CD4-positive, alpha-beta memory T cell (primary cell): ENCODE measurements around the gene DTD1. TPM values are rescaled to one million over a fixed set of nuclear protein-coding genes. Genes with fewer than 3 reads are reported as not detected.
A peak's percentile ranks its signal among the peaks of the same experiment; 100 is the strongest.

ENCODE experiments used
- CTCF ChIA-PET: fragments of 350-600 bp; sonication (Branson Sonifier 250); formaldehyde crosslinking; loops from one replicate; lab custom pipeline; 2021; ENCODE audit warnings: inconsistent platforms; ENCODE audit not compliant: partially characterized antibody; lab: Charles Lee
- POLR2A ChIA-PET: fragments of 350-600 bp; sonication (Branson Sonifier 250); formaldehyde crosslinking; loops from one replicate; lab custom pipeline; 2021; ENCODE audit not compliant: partially characterized antibody; lab: Charles Lee
- DNase-seq, 5 donors: peaks; one replicate each; pipeline versions ENCODE4 v3.0.0 to v3.0.0-alpha.2; 2020 to 2022; ENCODE audit warnings: mixed read lengths in 1 of 5
- H3K27ac ChIP-seq: one replicate; pipeline ENCODE4 v1.7.0; 2013; ENCODE audit warnings: low read depth, low read length
- H3K27me3 ChIP-seq: 2 replicates; pipeline ENCODE4 v1.7.0; 2013; ENCODE audit warnings: mild to moderate bottlenecking, low read length, moderate library complexity; ENCODE audit not compliant: insufficient read depth
- H3K36me3 ChIP-seq: 2 replicates; pipeline ENCODE4 v1.7.0; 2013; ENCODE audit warnings: mild to moderate bottlenecking, low read length, moderate library complexity; ENCODE audit not compliant: insufficient read depth
- H3K4me1 ChIP-seq: 2 replicates; pipeline ENCODE4 v1.7.0; 2013; ENCODE audit warnings: mild to moderate bottlenecking, low read length, moderate library complexity; ENCODE audit not compliant: insufficient read depth
- H3K4me3 ChIP-seq, 2 donors: one replicate each; pipeline ENCODE4 v1.7.0; 2013; ENCODE audit warnings: low read length in 2 of 2, mild to moderate bottlenecking in 1 of 2
- H3K9me3 ChIP-seq, 2 donors: one replicate each; pipeline ENCODE4 v1.7.0; 2013; ENCODE audit warnings: low read length in 2 of 2, control low read depth in 1 of 2; ENCODE audit not compliant: control insufficient read depth in 1 of 2
- H3K27ac Mint-ChIP-seq, 7 donors: one replicate each; pipeline ENCODE4 v1.8.0; 2020 to 2021; ENCODE audit warnings: mixed read lengths in 7 of 7, mild to moderate bottlenecking in 6 of 7, inconsistent platforms in 3 of 7, moderate library complexity in 3 of 7
- H3K27me3 Mint-ChIP-seq, 2 donors: one replicate each; pipeline ENCODE4 v1.8.0; 2020 to 2021; ENCODE audit warnings: mixed read lengths in 2 of 2
- H3K36me3 Mint-ChIP-seq, 2 donors: one replicate each; pipeline ENCODE4 v1.8.0; 2020 to 2021; ENCODE audit warnings: mixed read lengths in 2 of 2, inconsistent platforms in 1 of 2, mild to moderate bottlenecking in 1 of 2
- H3K4me1 Mint-ChIP-seq, 4 donors: one replicate each; pipeline ENCODE4 v1.8.0; 2020 to 2021; ENCODE audit warnings: mixed read lengths in 4 of 4, mild to moderate bottlenecking in 1 of 4
- H3K4me3 Mint-ChIP-seq, 8 donors: one replicate each; pipeline ENCODE4 v1.8.0; 2020 to 2021; ENCODE audit warnings: mixed read lengths in 8 of 8, mild to moderate bottlenecking in 7 of 8, moderate library complexity in 6 of 8, inconsistent platforms in 3 of 8
- H3K9me3 Mint-ChIP-seq, 8 donors: one replicate each; pipeline ENCODE4 v1.8.0; 2020 to 2021; ENCODE audit warnings: mixed read lengths in 8 of 8, mild to moderate bottlenecking in 5 of 8, inconsistent platforms in 3 of 8, moderate library complexity in 1 of 8
- intact Hi-C: fragments of 100-400 bp; cut with micrococcal nuclease; formaldehyde crosslinking; loops from one replicate; pipeline ENCODE4 v1.15.1; 2023
- polyA plus RNA-seq, 2 donors: library from polyadenylated mRNA; unstranded; fragments of 300-500 nt; fragmentation: Illumina TruSeq; gene quantifications; one replicate each; pipeline ENCODE4 v1.2.3, GENCODE V29; 2021
- total RNA-seq, 2 experiments: library from RNA; stranded (reverse); gene quantifications; one replicate each; pipeline ENCODE4 v1.2.3, GENCODE V29; 2021

DTD1 gene, protein sequence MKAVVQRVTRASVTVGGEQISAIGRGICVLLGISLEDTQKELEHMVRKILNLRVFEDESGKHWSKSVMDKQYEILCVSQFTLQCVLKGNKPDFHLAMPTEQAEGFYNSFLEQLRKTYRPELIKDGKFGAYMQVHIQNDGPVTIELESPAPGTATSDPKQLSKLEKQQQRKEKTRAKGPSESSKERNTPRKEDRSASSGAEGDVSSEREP
- total RNA-seq (10 to 100 TPM; 15.9 to 18.1 TPM), polyA plus RNA-seq (10 to 100 TPM; 57.8 to 61.8 TPM)

DNA sequence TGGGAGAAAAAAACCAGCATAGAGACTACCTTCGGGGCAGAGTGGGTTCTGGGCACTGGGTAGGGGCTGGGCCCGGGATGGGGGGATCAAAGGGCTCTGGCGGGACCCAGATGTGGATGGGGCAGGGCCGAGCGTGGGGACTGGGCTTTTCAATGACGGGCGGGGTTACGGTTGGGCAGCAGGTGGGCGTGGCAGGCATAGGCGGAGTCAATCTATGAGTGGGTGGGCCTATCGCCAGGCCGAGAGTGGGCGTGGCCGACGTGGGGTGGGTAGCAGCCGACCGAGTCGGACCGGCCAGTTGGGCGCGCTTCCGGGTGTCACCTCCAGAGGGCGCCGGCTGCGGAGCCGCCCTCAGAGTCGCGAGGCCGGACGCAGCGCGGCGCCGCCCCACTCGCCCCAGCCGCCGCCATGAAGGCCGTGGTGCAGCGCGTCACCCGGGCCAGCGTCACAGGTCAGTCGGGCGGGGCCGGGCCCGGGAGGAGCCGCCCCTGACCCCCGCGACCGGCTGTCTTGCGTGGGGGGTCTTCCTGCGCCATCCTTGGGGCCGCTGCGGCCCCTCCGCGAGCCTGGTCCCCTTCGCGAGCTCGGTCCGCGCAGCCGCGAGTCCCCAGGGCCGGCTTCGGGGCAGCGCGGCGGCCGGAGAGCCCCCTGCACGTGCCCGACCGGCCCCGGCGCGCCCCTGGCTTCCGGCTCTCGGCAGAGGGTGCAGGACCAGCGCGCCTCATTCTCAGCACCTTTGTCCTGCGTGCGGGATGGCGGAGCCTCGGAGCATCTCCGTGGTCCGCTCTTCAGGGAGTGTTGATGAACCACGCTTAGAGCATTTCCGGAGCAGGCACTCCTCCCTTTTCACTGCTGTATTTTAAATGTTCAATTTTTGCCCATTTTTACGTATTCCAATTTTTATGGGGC is at the start of gene DTD1:
Gene DTD1 (plus strand): TSS at position 390 of the 909 bp plus-strand sequence. CDS start 19 bp downstream, at position 409.
- Histone ChIP-seq H3K4me1 (peaks cover 27% of the 10 kb centered on the region), H3K9me3 (no peaks in the 10 kb centered on the region), H3K36me3 (no peaks in the 10 kb centered on the region), H3K27me3 (no peaks in the 10 kb centered on the region), H3K27ac (peak within 1 kb of the TSS; percentile 71), H3K4me3 (peak within 1 kb of the TSS; percentile 47 to 80)
- Mint-ChIP-seq H3K36me3 (no peaks in the 10 kb centered on the region), H3K27ac (peak within 1 kb of the TSS; percentile 88 to 97 (median 95)), H3K4me3 (peak within 1 kb of the TSS; percentile 87 to 95 (median 91)), H3K27me3 (peaks cover 4 to 5% of the 10 kb centered on the region in 2 donors), H3K9me3 (peaks cover 0 to 2% (median 0%) of the 10 kb centered on the region in 8 donors), H3K4me1 (peaks cover 18 to 27% (median 23%) of the 10 kb centered on the region in 4 donors)
- intact Hi-C loops, result loop anchor here (1.0 to 5.0 kb wide), 7 partner anchors 21 to 1429 kb away; partner anchors contain the start of genes DZANK1, NAA20, POLR3F and RBBP9
- ChIA-PET CTCF (no interaction called here), POLR2A (interaction anchor here (0.6 to 2.2 kb wide), 10 partner anchors 11 to 300 kb away, joined by 3 to 21 read pairs (median 4); partner anchors contain the start of genes DZANK1, POLR3F, SEC23B and SMIM26)
- peak; percentile 66 to 77 (median 69) for DNase-seq

DNA sequence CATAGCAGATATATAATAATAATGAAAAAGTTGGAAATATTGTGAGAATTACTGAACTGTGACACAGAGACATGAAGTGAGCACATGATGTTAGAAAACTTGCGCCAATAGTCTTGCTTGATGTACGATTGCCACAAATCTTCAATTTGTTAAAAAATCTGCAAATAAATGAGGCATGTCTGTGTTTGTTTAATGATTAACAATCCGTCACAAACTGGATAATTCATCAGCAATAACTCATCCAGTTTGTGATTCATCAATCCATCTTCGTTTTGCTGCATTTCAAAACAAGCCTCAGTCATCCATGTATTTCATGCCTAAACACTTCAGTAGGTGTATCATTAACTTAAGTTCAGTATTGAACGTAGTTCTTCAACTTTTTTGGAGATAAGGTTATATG is 46.1 kb upstream of the DTD1 start:
- Mint-ChIP-seq H3K36me3 (peaks cover 51 to 72% of the 10 kb centered on the region in 2 donors), H3K9me3 (no peaks in the 10 kb centered on the region), H3K27me3 (no peaks in the 10 kb centered on the region), H3K27ac (peak overlapping the region in 1 of 7 donors; percentile 60), H3K4me3 (no peak overlapping the region), H3K4me1 (peaks cover 0 to 2% (median 0%) of the 10 kb centered on the region in 4 donors)
- no peak overlapping the region for H3K27ac ChIP-seq
- DNase-seq, result no peak
- no peaks in the 10 kb centered on the region for H3K27me3 ChIP-seq
- ChIA-PET POLR2A (no interaction called here), CTCF (no interaction called here)
- intact Hi-C loops, result no loop called here
- no peak overlapping the region for H3K4me3 ChIP-seq
- no peaks in the 10 kb centered on the region for H3K4me1 ChIP-seq
- H3K36me3 ChIP-seq, result peaks cover 40% of the 10 kb centered on the region
- no peaks in the 10 kb centered on the region for H3K9me3 ChIP-seq

DNA sequence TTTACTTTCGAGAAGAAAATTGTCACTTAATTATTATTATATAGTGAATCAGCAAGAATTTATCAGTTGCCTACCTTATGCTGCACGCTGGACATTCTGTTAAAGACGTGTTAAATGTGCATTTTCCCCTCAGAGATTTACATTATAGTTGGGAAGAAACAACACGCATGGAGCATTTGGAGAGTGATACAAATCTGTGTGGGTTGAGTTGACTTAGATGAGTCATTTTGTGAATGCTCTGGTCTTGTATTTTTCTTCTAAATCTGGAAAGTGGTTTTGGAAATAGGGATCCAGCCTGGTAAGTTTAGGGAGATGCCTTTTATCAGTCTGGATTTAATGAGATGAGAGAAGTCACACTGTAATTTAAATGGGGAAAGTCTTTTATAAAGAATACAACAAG is 44.6 kb upstream of the DTD1 start:
- peaks cover 49% of the 10 kb centered on the region for H3K36me3 ChIP-seq
- H3K27ac Mint-ChIP-seq, result peak overlapping the region in 1 of 7 donors; percentile 41
- CTCF ChIA-PET, result no interaction called here

DNA sequence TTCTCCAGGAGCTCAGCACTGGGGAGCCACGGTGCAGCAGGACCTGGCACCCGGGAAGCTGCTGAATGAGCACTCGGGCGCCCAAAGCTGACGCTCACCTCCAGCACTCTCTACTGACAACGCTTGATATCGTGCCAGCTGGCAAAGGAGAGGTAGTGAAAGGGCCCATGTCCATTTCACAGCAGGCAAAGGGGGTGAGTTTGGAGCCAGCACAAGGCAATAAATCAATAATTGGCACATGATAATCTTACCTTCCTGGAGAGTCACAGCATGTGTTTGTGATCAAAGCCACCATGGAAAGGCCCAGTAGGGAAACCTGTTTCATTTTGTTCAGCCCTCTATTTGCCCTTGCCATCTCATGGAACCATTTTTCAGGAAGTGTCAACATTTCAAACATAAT is 43.9 kb upstream of the DTD1 start:
- Mint-ChIP-seq H3K4me1 (peaks cover 0 to 2% (median 0%) of the 10 kb centered on the region in 4 donors), H3K27me3 (no peaks in the 10 kb centered on the region), H3K27ac (peak overlapping the region in 1 of 7 donors; percentile 7), H3K36me3 (peaks cover 52 to 74% of the 10 kb centered on the region in 2 donors), H3K4me3 (no peak overlapping the region), H3K9me3 (no peaks in the 10 kb centered on the region)
- ChIA-PET POLR2A (no interaction called here), CTCF (no interaction called here)
- Histone ChIP-seq H3K4me3 (no peak overlapping the region), H3K4me1 (no peaks in the 10 kb centered on the region), H3K9me3 (no peaks in the 10 kb centered on the region), H3K27ac (no peak overlapping the region), H3K27me3 (no peaks in the 10 kb centered on the region), H3K36me3 (peaks cover 49% of the 10 kb centered on the region)
- DNase-seq, result no peak
- intact Hi-C loops, result no loop called here

More for the DNA sequence above, 44.6 kb upstream of the DTD1 start:
- DNase-seq, result no peak
- POLR2A ChIA-PET, result no interaction called here
- H3K9me3 ChIP-seq, result no peaks in the 10 kb centered on the region
- no peaks in the 10 kb centered on the region for H3K9me3 Mint-ChIP-seq
- no peak overlapping the region for H3K4me3 ChIP-seq
- H3K27me3 ChIP-seq, result no peaks in the 10 kb centered on the region
- peaks cover 0 to 2% (median 0%) of the 10 kb centered on the region in 4 donors for H3K4me1 Mint-ChIP-seq
- intact Hi-C loops, result no loop called here
- H3K27ac ChIP-seq, result no peak overlapping the region
- H3K4me3 Mint-ChIP-seq, result no peak overlapping the region
- H3K4me1 ChIP-seq, result no peaks in the 10 kb centered on the region
- peaks cover 48 to 69% of the 10 kb centered on the region in 2 donors for H3K36me3 Mint-ChIP-seq
- H3K27me3 Mint-ChIP-seq, result no peaks in the 10 kb centered on the region

DNA sequence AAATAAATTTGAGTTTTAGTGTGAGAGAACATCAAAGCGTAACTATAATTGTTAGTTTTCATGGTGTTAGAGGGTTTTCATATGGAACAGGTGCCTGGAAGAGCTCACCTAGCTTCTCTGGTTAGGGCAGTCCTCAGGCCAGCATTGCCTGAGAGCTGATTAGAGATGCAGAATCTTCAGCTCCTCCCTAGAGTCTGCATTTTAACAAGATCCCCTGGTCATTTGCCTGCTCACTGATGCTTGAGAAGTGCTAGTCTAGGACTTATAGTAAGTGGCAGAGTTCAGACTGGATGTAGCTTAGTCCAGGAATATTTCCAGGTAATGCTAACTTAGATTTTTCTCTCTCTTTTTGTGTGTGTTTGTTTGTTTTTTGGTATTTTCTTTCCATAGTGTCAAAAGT is 42.3 kb upstream of the DTD1 start:
- Histone ChIP-seq H3K27me3 (no peaks in the 10 kb centered on the region), H3K9me3 (no peaks in the 10 kb centered on the region), H3K36me3 (peaks cover 49% of the 10 kb centered on the region), H3K27ac (no peak overlapping the region), H3K4me3 (no peak overlapping the region), H3K4me1 (no peaks in the 10 kb centered on the region)
- DNase-seq, result no peak
- POLR2A ChIA-PET, result no interaction called here
- intact Hi-C loops, result no loop called here
- Mint-ChIP-seq H3K4me3 (no peak overlapping the region), H3K27ac (peak overlapping the region in 3 of 7 donors; percentile 14 to 77 (median 77)), H3K27me3 (no peaks in the 10 kb centered on the region), H3K9me3 (no peaks in the 10 kb centered on the region), H3K36me3 (peaks cover 46 to 74% of the 10 kb centered on the region in 2 donors), H3K4me1 (no peaks in the 10 kb centered on the region)
- CTCF ChIA-PET, result no interaction called here

DNA sequence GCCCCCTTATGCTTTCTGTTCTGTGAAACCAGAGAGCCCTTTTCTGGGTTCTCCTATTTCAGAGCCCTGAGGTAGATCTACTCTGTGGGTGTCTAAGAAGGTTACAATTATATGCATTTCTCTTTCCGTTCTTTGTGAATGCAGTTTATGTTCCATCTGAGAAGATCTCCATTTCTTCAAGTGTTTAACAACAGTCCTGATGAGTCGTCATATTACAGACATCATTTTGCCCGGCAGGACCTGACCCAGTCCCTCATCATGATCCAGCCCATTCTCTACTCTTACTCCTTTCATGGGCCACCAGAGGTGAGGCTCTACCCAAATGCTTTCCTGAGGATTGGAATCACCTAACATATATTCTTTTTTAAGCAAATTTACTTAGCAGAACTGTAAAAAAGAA is 39.4 kb upstream of the DTD1 start:
- Histone ChIP-seq H3K9me3 (no peaks in the 10 kb centered on the region), H3K27ac (no peak overlapping the region), H3K4me1 (no peaks in the 10 kb centered on the region), H3K27me3 (no peaks in the 10 kb centered on the region), H3K4me3 (no peak overlapping the region), H3K36me3 (peaks cover 46% of the 10 kb centered on the region)
- Mint-ChIP-seq H3K9me3 (no peaks in the 10 kb centered on the region), H3K27me3 (no peaks in the 10 kb centered on the region), H3K36me3 (peaks cover 36 to 67% of the 10 kb centered on the region in 2 donors), H3K27ac (peak overlapping the region in 2 of 7 donors; percentile 10 to 70), H3K4me1 (no peaks in the 10 kb centered on the region), H3K4me3 (no peak overlapping the region)
- DNase-seq, result no peak
- intact Hi-C loops, result no loop called here
- POLR2A ChIA-PET, result interaction anchor here (0.6 kb wide), 1 partner anchor 36 kb away, joined by 3 read pairs; no protein-coding TSS in a partner anchor
- CTCF ChIA-PET, result interaction anchor here (1.0 kb wide), 1 partner anchor 900 kb away, joined by 3 read pairs; no protein-coding TSS in a partner anchor

DNA sequence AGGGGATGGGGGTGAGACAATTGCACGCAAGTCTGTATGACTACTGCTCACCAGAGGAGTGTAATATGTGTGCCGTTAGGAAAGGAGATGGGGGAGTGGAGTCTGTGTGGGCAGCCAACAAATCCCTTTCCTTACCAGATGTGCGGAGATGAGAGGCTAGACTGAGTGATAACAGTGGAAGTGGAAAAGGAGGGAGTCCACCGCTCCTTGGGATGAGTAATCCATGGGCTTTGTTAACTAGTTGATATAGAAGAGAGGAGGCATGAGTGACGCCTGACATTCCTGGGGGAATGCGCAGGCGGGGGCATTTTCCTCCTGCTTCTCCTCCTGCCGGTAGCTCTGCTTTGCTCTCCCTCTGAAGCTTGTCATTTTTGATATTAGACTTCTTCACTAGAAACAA is 34.1 kb upstream of the DTD1 start:
- intact Hi-C loops, result no loop called here
- ChIA-PET POLR2A (no interaction called here), CTCF (no interaction called here)
- DNase-seq, result no peak
- H3K4me1 ChIP-seq, result no peaks in the 10 kb centered on the region
- no peaks in the 10 kb centered on the region for H3K9me3 ChIP-seq
- no peak overlapping the region for H3K27ac ChIP-seq
- H3K9me3 Mint-ChIP-seq, result peaks cover 0 to 3% (median 0%) of the 10 kb centered on the region in 8 donors
- no peak overlapping the region for H3K4me3 ChIP-seq
- no peaks in the 10 kb centered on the region for H3K27me3 ChIP-seq
- no peaks in the 10 kb centered on the region for H3K27me3 Mint-ChIP-seq
- peaks cover 48 to 67% of the 10 kb centered on the region in 2 donors for H3K36me3 Mint-ChIP-seq
- no peak overlapping the region for H3K27ac Mint-ChIP-seq
- H3K4me1 Mint-ChIP-seq, result no peaks in the 10 kb centered on the region
- H3K4me3 Mint-ChIP-seq, result no peak overlapping the region
- peaks cover 46% of the 10 kb centered on the region for H3K36me3 ChIP-seq
